GM13976 (cell line): ENCODE measurements around the gene PRKCH.

ENCODE experiments used
- DNase-seq: peaks from one replicate; pipeline ENCODE4 v3.0.0; 2012; ENCODE audit warnings: low spot score
- CTCF ChIP-seq: IDR thresholded peaks from 2 replicates; pipeline ENCODE4 v1.5.1; 2012; ENCODE audit warnings: borderline replicate concordance, mild to moderate bottlenecking; ENCODE audit not compliant: insufficient read depth; ENCODE audit errors: extremely low read depth, missing control alignments, control extremely low read depth
- in situ Hi-C: fragments of 300-500 bp; cut with MboI; formaldehyde crosslinking; loops from one replicate; pipeline ENCODE4 v1.12.0; 2022; ENCODE audit warnings: low sequenced_read_pairs, mixed read lengths, inconsistent platforms; ENCODE audit not compliant: unreplicated experiment

The PRKCH gene

DNA sequence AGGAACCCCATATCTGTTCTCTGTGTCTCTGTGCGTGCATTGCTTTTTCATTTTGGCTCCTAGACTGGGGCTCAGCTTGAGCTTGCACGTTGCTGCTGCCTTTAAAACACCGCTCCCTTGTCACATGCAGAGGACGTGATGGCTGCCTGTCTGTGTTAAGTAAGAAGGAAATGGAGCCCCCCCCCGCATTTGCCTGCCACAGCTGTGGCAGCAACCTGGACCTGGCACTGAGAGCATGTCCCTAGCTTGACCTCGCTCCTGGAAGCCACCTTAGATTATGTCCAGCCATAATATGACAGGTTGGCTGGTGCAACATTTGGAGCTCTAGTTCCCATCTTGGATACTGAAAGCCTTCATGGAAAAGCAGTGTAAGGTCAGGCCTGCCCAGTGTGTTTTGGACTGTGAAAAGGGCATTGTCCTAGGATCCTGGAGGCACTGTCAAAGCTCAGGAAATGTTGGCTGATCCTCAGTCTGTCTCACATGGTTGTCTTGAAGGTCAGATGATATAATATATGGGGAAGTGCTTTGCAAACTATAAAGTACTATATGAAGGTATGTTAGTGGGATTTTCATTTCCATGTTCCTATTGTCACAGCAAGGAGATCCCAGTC is 73.8 kb downstream of the PRKCH start:
- no peak for DNase-seq
- in situ Hi-C loops = no loop called here
- TF ChIP-seq CTCF = no peak

DNA sequence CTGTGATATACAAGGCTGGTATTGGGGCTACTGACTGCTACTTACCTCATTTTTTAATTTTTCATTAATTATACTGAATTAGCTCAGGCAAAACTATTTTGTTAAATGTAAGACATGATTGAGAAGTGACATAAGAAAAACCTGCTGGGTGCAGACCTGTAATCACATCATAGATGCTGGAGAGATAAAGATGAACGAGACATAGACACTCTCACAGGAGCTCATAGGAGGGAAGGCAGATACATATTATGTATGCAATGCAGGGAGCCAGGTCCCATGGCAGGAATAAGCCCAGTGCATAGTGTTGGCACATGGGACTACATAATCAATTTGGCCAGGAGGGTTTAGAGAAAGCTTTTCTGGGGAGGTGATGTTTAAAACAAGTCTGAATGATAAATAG is 74.9 kb downstream of the PRKCH start:
- no peak for TF ChIP-seq CTCF
- in situ Hi-C loops = no loop called here
- DNase-seq = no peak

GRCh38 chr14:61396694-61397093 is 75.3 kb downstream of the PRKCH start:
- no peak for DNase-seq
- in situ Hi-C loops = no loop called here
- TF ChIP-seq CTCF = no peak

DNA sequence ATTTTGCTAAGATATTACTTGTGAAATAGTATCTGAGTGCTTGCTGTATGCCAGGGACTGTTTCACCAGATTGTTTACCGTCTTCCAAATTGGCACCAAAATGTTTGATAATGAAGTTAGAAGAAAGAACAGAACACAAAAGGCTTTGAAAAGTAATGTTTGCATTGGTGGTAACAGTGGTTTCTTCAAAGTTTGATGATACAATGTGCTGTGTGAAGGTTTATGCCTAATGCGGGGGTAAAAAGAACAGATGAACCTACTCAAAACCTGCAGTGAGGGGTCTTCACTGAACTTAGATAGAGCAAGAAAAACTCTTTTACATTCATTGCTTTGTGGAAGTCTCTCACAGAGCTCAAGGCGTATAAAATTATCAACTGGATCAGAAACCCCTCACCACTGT is 76.2 kb downstream of the PRKCH start:
- no peak for TF ChIP-seq CTCF
- no peak for DNase-seq
- in situ Hi-C loops = no loop called here

GRCh38 chr14:61398221-61398620 is 76.8 kb downstream of the PRKCH start:
- no peak for TF ChIP-seq CTCF
- no peak for DNase-seq
- in situ Hi-C loops = no loop called here

DNA sequence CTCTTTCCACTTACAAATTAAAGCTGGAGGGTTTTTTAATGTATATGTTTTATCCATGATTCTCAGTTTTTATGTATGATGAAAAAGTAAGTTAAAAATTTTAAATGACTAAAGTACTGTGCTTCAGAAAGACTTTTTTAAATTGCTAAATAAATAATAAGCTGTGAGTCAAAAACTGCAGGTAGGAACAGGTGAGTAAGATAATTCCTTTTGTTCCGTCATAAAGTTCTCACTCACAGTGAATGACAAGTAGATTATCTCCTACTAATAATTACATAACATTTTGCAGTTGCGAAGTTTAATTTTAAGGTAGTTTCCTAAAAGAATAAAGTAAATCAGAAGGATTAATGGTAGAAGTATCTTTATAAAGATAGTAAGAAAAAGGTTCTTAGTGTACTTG is 78.0 kb downstream of the PRKCH start:
- no peak for DNase-seq
- in situ Hi-C loops = no loop called here
- TF ChIP-seq CTCF = no peak
